GM10266 (cell line): ENCODE measurements around the gene CPLX1.

Source experiments
- DNase-seq: peaks from one replicate; pipeline ENCODE4 v3.0.0; 2012; ENCODE audit errors: extremely low spot score
- TF ChIP-seq, protein P1 (sequence below): IDR thresholded peaks from 2 replicates; pipeline ENCODE4 v1.5.1; 2012; ENCODE audit warnings: mild to moderate bottlenecking, low read depth; ENCODE audit not compliant: control insufficient read depth, insufficient read depth; ENCODE audit errors: missing control alignments

The CPLX1 gene

DNA sequence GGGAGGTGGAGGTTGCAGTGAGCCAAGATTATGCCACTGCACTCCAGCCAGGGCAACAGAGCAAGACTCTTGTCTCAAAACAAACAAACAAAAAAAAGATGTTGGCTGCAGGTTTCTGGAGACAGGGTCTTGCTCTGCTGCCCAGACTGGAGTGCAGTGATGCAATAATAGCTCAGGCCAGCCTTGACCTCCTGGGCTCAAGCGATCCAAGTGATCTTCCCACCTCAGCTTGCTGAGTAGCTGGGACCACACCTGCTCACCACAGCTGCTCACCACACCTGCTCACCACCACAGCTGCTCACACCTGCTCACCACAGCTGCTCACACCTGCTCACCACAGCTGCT, 29.9 kb upstream of the CPLX1 start:
- TF ChIP-seq, protein P1, sequence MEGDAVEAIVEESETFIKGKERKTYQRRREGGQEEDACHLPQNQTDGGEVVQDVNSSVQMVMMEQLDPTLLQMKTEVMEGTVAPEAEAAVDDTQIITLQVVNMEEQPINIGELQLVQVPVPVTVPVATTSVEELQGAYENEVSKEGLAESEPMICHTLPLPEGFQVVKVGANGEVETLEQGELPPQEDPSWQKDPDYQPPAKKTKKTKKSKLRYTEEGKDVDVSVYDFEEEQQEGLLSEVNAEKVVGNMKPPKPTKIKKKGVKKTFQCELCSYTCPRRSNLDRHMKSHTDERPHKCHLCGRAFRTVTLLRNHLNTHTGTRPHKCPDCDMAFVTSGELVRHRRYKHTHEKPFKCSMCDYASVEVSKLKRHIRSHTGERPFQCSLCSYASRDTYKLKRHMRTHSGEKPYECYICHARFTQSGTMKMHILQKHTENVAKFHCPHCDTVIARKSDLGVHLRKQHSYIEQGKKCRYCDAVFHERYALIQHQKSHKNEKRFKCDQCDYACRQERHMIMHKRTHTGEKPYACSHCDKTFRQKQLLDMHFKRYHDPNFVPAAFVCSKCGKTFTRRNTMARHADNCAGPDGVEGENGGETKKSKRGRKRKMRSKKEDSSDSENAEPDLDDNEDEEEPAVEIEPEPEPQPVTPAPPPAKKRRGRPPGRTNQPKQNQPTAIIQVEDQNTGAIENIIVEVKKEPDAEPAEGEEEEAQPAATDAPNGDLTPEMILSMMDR: no peak
- DNase-seq: no peak

DNA sequence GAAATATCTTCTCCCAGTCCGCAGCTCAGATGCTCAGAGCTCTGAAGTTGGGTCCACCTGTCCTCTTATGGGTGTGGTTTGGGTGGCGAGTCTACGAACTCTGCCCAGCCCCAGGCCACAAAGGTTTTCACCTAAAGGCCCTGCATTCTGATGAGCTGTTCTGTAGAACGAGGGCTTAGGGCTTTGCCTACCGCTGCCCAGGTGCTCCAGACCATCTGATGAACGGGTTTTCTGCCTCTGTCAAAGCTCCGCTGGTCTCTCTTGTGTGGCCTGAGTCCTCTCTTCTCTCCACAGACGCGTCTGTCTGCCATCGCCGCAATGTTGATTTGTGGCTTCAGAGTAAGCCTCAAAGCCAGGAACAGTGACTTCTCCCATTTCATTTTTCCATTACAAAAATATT, 28.4 kb upstream of the CPLX1 start:
- no peak for DNase-seq
- TF ChIP-seq, protein P1: no peak

DNA sequence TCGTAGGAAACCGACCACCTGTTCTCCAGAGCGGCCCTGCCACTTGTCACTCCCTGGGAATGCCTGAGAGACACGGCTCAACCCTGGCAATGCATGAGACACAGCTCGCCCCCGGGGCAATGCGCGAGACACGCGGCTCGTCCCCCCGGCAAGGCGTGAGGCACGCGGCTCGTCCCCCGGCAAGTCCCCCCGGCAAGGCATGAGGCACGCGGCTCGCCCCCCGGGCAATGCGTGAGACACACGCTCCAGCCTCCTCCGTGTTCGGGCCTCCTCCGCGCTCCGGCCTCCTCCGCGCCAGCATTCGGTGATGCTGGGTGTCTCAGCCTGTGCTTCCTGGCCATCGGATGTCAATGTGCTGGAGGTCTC, 27.5 kb upstream of the CPLX1 start:
- TF ChIP-seq, protein P1: no peak
- no peak for DNase-seq

DNA sequence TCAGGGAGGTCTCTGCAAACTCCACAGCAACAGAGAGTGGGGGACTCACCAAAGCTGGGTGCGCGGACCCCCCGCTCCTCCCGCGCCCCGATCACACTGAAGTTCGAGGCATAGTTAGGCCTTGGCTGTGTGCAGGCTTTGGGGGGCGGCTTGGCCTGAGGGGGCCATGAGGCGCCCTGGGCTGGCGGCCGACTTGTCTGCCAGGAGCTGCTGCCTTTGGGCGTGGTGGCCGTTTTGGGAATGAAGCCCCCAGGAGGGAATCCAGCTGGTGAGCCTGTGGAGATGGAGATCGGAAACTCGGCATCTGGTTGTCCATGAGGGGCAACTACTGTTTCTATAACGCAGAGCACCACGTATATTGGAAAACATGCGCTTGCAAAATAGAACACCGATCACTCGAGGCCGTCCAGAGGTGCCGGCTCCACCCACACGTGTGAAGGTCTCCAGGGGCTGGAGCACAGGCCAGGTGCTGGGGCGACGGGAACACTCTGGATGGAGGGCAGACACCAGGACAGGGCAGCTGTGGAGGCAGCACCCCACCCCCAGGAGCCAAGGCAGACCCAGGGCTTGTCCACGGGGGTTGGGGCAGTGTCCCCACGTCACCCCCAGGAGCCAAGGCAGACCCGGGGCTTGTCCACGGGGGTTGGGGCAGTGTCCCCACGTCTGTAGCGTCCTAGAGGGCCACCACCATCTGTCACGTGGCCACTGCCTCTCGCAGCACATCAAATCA, 25.9 kb upstream of the CPLX1 start:
- no peak for DNase-seq
- TF ChIP-seq, protein P1: no peak

DNA sequence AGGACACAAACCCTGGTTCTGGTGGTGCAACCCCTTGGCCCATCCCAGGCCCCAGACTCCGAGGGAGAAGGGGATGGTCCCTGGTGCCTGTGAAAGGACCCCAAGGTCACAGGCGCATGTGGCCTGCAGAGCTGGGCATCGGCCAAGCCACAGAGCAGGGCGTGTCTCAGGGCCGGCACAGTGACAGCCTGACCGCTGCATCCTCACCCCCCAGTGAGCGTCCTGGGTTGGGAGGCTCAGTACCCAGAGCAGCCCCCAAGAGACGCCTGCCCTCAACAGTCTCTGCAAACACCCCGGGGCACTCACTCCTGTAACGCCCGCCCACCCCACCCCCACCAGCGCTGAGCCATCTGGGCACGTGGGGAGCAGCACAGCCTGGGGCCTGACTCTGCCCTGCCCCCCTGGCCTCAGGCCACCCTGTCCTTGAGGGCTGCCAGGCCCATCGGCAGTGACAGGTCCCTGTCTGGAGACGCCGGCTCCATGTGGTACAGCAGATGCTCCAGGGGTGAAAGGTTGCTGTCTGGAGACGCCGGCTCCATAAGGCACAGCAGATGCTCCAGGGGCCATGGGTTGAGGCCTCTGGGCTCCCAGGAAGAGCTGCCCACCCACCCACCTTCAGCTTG, 24.5 kb upstream of the CPLX1 start:
- DNase-seq: no peak
- TF ChIP-seq, protein P1: no peak

DNA sequence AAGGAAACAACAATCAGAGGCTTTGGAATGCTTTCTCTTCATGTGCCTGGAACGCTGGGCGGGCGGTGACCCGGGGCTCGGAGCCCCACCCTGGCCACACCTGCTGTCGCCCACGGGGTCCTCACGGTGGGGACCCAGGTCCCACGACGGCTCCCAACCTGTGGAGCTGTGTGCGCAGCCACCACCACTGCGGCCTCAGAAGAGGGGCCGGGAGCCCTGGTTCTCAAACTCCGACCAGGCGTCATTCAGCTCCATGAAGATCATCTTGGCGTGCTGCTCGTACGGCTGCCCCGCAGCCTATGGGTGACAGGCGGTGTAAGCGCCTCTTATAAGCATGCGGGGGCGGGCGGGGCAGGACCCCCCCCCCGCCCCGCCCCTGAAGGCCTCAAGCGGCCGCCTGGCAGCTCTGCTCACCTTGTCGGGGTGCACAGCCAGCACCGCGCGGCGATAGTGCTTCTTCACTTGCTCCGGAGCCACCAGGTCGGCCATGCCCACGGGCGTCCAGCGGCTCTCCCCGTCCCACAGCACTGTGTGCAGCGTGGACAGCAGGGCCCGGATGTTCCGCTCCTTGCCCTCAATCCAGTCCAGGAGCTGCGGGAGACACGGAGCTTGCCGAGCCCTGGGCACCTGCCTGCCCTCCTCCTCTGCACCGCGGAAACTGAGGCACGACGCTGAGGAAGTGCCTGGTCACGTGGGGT, 23.7 kb upstream of the CPLX1 start:
- DNase-seq: no peak
- TF ChIP-seq, protein P1: no peak
